ENCODE results near the gene TBC1D23.

TBC1D23 gene

GRCh38 chr3:100359035-100359434 lies 98.2 kb downstream of the TBC1D23 start:
- no peak for DNase-seq

- no peak for DNase-seq
These were observed 100.1 kb downstream of the TBC1D23 start for GRCh38 chr3:100360757-100361496.

- no peak for DNase-seq
These were observed 101.1 kb downstream of the TBC1D23 start for GRCh38 chr3:100361897-100362296.

- DNase-seq: no peak
These were observed 103.6 kb downstream of the TBC1D23 start for GRCh38 chr3:100364421-100364820.

GRCh38 chr3:100366424-100366823 lies 105.6 kb downstream of the TBC1D23 start:
- DNase-seq: no peak

- DNase-seq: no peak
These were observed 107.6 kb downstream of the TBC1D23 start for GRCh38 chr3:100368441-100368840.

GRCh38 chr3:100370756-100371155 lies 110.0 kb downstream of the TBC1D23 start:
- DNase-seq: no peak

GRCh38 chr3:100374521-100374920 lies 113.7 kb downstream of the TBC1D23 start:
- no peak for DNase-seq
